ENCODE data around the gene TMEM198. TPM values are rescaled to one million over a fixed set of nuclear protein-coding genes. Genes with fewer than 3 reads are reported as not detected.

TMEM198 gene
- total and polyA plus RNA-seq, 9 of the 15 experiments (the other 6 are each of a cell fraction or from before 2014, with no cell fraction given), result 0.03 to 3.8 (median 1.0) TPM

DNA sequence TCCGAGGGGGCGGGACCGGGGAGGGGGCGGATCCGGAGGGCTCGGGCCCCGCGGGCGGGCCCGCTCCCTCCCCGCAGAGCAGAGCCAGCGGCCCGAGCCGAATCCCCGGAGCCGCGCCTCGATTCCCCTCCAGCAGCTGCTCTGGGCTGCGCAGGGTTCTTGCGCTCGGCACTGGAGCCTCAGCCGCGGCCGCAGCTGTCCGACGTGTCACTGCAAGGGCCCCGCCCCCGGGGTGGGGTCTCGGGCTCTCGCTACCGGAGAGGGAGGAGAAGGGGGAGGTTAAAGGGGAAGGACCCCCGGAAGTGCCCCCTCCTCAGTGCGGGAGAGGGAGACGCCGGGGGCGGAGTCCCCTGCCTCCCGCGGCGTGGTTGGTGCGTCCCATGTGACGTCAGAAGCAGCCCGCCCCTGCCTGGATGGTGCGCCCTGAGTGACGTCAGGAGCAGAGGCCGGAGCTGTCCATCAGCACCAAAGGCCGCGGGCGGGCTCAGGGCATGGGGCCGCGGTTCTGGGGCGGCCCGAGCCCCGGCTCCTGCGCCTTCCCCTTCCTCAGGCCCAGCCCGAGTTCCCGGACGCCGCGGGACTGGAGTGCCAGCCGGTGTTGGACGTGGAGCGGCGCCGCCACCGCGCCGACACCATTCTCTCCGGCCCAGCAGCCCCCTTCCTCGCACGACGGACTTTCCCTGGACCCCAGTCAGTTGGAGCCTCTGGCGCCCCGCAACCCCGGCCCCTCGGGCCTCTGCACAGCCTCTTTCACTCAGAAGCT, at the start of gene TMEM198, which contains the start of gene CHPF (continued):
- TF ChIP-seq, protein P1, sequence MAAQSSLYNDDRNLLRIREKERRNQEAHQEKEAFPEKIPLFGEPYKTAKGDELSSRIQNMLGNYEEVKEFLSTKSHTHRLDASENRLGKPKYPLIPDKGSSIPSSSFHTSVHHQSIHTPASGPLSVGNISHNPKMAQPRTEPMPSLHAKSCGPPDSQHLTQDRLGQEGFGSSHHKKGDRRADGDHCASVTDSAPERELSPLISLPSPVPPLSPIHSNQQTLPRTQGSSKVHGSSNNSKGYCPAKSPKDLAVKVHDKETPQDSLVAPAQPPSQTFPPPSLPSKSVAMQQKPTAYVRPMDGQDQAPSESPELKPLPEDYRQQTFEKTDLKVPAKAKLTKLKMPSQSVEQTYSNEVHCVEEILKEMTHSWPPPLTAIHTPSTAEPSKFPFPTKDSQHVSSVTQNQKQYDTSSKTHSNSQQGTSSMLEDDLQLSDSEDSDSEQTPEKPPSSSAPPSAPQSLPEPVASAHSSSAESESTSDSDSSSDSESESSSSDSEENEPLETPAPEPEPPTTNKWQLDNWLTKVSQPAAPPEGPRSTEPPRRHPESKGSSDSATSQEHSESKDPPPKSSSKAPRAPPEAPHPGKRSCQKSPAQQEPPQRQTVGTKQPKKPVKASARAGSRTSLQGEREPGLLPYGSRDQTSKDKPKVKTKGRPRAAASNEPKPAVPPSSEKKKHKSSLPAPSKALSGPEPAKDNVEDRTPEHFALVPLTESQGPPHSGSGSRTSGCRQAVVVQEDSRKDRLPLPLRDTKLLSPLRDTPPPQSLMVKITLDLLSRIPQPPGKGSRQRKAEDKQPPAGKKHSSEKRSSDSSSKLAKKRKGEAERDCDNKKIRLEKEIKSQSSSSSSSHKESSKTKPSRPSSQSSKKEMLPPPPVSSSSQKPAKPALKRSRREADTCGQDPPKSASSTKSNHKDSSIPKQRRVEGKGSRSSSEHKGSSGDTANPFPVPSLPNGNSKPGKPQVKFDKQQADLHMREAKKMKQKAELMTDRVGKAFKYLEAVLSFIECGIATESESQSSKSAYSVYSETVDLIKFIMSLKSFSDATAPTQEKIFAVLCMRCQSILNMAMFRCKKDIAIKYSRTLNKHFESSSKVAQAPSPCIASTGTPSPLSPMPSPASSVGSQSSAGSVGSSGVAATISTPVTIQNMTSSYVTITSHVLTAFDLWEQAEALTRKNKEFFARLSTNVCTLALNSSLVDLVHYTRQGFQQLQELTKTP (IDR thresholded peaks at IDR 0.05; ENCODE audit: low read depth in 1 of 2, partially characterized antibody in 2 of 2), result peak in 1 of 2 experiments; percentile 51
- TF ChIP-seq HMGN3 (IDR thresholded peaks at IDR 0.05; ENCODE audit: borderline replicate concordance, extremely low read depth, insufficient read length, low read depth, low read length) (peak; percentile 62), ETV1 (tag; conservative IDR thresholded peaks at IDR 0.05; ENCODE audit: low read depth) (peak; percentile 91), TAL1 (IDR thresholded peaks at IDR 0.05) (no peak), JUND (IDR thresholded peaks at IDR 0.05; ENCODE audit: borderline replicate concordance, low read depth, low read length) (peak; percentile 91), JUND (tag; IDR thresholded peaks at IDR 0.05; ENCODE audit: borderline replicate concordance, low read depth, low read length) (peak; percentile 76; the same call in 1 of the 3 replicates), MCM3 (IDR thresholded peaks at IDR 0.05) (no peak), ATF7 (IDR thresholded peaks at IDR 0.05) (peak; percentile 98), POLR2G (IDR thresholded peaks at IDR 0.05; ENCODE audit: low read depth, low read length) (peak; percentile 85), RBM14 (IDR thresholded peaks at IDR 0.05; ENCODE audit: borderline replicate concordance, insufficient read depth, low read depth, low read length) (no peak), HNRNPLL (IDR thresholded peaks at IDR 0.05; ENCODE audit: low read depth, low read length, poor library complexity, severe bottlenecking) (peak; percentile 60), ZKSCAN8 (CRISPR knock-in tag; IDR thresholded peaks at IDR 0.05) (no peak), ZNF561 (CRISPR knock-in tag; conservative IDR thresholded peaks at IDR 0.05) (no peak), MECOM (CRISPR knock-in tag; IDR thresholded peaks at IDR 0.05) (no peak), ZNF830 (CRISPR knock-in tag; IDR thresholded peaks at IDR 0.05) (no peak)
- TF ChIP-seq, protein P2, sequence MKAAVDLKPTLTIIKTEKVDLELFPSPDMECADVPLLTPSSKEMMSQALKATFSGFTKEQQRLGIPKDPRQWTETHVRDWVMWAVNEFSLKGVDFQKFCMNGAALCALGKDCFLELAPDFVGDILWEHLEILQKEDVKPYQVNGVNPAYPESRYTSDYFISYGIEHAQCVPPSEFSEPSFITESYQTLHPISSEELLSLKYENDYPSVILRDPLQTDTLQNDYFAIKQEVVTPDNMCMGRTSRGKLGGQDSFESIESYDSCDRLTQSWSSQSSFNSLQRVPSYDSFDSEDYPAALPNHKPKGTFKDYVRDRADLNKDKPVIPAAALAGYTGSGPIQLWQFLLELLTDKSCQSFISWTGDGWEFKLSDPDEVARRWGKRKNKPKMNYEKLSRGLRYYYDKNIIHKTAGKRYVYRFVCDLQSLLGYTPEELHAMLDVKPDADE (conservative IDR thresholded peaks at IDR 0.05; ENCODE audit: control insufficient read depth, low read depth, low read length), result 0 out of 2 replicates have a peak, but pooled peaks have one; percentile 10
- TF ChIP-seq, protein P3, sequence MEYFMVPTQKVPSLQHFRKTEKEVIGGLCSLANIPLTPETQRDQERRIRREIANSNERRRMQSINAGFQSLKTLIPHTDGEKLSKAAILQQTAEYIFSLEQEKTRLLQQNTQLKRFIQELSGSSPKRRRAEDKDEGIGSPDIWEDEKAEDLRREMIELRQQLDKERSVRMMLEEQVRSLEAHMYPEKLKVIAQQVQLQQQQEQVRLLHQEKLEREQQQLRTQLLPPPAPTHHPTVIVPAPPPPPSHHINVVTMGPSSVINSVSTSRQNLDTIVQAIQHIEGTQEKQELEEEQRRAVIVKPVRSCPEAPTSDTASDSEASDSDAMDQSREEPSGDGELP (CRISPR knock-in tag; IDR thresholded peaks at IDR 0.05; ENCODE audit: borderline replicate concordance), result peak; percentile 97
- TF ChIP-seq, protein P4, sequence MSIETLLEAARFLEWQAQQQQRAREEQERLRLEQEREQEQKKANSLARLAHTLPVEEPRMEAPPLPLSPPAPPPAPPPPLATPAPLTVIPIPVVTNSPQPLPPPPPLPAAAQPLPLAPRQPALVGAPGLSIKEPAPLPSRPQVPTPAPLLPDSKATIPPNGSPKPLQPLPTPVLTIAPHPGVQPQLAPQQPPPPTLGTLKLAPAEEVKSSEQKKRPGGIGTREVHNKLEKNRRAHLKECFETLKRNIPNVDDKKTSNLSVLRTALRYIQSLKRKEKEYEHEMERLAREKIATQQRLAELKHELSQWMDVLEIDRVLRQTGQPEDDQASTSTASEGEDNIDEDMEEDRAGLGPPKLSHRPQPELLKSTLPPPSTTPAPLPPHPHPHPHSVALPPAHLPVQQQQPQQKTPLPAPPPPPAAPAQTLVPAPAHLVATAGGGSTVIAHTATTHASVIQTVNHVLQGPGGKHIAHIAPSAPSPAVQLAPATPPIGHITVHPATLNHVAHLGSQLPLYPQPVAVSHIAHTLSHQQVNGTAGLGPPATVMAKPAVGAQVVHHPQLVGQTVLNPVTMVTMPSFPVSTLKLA (conservative IDR thresholded peaks at IDR 0.05), result peak; percentile 78 to 84

All from K562 (cell line).